Kidney (tissue), 14 donors: Measurements from ENCODE around the gene NCOA1. TPM values are rescaled to one million over a fixed set of nuclear protein-coding genes. Genes with fewer than 3 reads are reported as not detected.

Experiments used
- DNase-seq, 5 donors: peaks; one replicate each; pipeline ENCODE4 v3.0.0-alpha.2; 2013 to 2020
- FAIRE-seq: peaks from 2 replicates; lab custom pipeline; 2012; peaks lifted over from hg19 to GRCh38; lab: Jason Lieb, UNC
- H3K27ac ChIP-seq, 2 donors: one replicate each; pipeline ENCODE4 v1.7.0; 2013; ENCODE audit warnings: low read depth in 2 of 2, low read length in 2 of 2, inconsistent platforms in 1 of 2
- H3K27me3 ChIP-seq: one replicate; pipeline ENCODE4 v1.7.1; 2013; ENCODE audit warnings: low read length, inconsistent platforms; ENCODE audit not compliant: control insufficient read depth, insufficient read depth
- H3K36me3 ChIP-seq, 3 donors: one replicate each; pipeline versions ENCODE4 v1.7.0 to v1.7.1; 2013; ENCODE audit warnings: low read length in 3 of 3, control low read depth in 1 of 3, inconsistent platforms in 1 of 3; ENCODE audit not compliant: insufficient read depth in 3 of 3, control insufficient read depth in 2 of 3
- H3K4me1 ChIP-seq, 3 donors: one replicate each; pipeline versions ENCODE4 v1.7.0 to v1.7.1; 2013; ENCODE audit warnings: low read length in 3 of 3, inconsistent platforms in 1 of 3, low read depth in 1 of 3; ENCODE audit not compliant: control insufficient read depth in 2 of 3, insufficient read depth in 2 of 3
- H3K4me3 ChIP-seq, 3 donors: one replicate each; pipeline versions ENCODE4 v1.7.0 to v1.8.1; 2013; ENCODE audit warnings: low read length in 3 of 3, control low read depth in 1 of 3, inconsistent platforms in 1 of 3
- H3K9ac ChIP-seq, 3 donors: one replicate each; pipeline versions ENCODE4 v1.7.0 to v1.7.1; 2013; ENCODE audit warnings: low read length in 3 of 3, control low read depth in 1 of 3, inconsistent platforms in 1 of 3
- H3K9me3 ChIP-seq, 3 donors: one replicate each; pipeline versions ENCODE4 v1.7.0 to v1.7.1; 2013; ENCODE audit warnings: low read length in 3 of 3, control low read depth in 1 of 3, inconsistent platforms in 1 of 3; ENCODE audit not compliant: control insufficient read depth in 2 of 3, insufficient read depth in 1 of 3
- intact Hi-C: fragments of 100-400 bp; cut with DNase I; formaldehyde crosslinking; loops from one replicate; pipeline ENCODE4 v1.11.1; 2022
- polyA plus RNA-seq: library from polyadenylated mRNA; stranded (reverse); fragments of 350-450 nt; fragmentation: Illumina TruSeq; extraction: RNeasy Lipid Tissue Mini Kit (QIAGEN cat#74804); gene quantifications from one replicate; pipeline ENCODE4 v1.2.3, GENCODE V29; 2014; ENCODE audit warnings: low read depth, low replicate concordance; ENCODE audit not compliant: insufficient read depth
- total RNA-seq: library from RNA; stranded (reverse); fragmentation: NEBNext Ultra II Directional; extraction: Animal tissue kit (Norgen Biotek cat#: 25700); gene quantifications from one replicate; pipeline ENCODE4 v1.2.1, GENCODE V29; 2021
- TF ChIP-seq, protein P1 (sequence below): IDR thresholded peaks from 3 replicates; pipeline ENCODE4 v1.5.1; 2012; ENCODE audit warnings: mild to moderate bottlenecking, moderate library complexity, borderline replicate concordance; ENCODE audit not compliant: insufficient read depth; ENCODE audit errors: extremely low read depth
- donor health status: control.
- donor health status: control.
- donor health status: control.
- donor health status: control.
- donor health status: control.
- donor health status: DM: yes; HTN: yes; CAD: no.
- donor health status: Normal renal cell carcinoma (clear cell type).

NCOA1 gene
- total and polyA plus RNA-seq, 2 donors from 2014 or later: 11.6 to 41.5 TPM

DNA sequence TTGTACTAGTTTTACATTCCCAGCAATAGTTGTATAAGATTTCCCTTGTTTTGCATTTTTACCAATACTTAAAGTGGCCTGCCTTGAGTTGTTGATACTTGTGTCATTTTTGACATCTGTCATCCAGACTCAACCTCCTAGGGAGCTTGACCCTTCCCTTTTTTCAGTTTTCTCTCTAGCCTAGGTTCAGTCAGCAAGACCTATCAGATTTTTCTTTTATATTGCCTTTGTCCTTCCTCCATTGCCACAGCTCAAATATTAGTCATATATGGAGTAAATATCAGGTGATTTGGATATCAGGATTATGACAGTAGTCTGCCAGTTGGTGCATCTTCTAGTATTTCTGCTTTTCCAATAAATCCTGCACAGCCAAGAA lies 315.6 kb downstream of the NCOA1 start:
- intact Hi-C loops: no loop called here
- Histone ChIP-seq H3K36me3 (no peaks in the 10 kb centered on the region), H3K9ac (no peak overlapping the region), H3K4me1 (no peaks in the 10 kb centered on the region), H3K27ac (no peak overlapping the region), H3K9me3 (no peaks in the 10 kb centered on the region), H3K27me3 (no peaks in the 10 kb centered on the region), H3K4me3 (no peak overlapping the region)
- FAIRE-seq (no peak), DNase-seq (no peak)
- TF ChIP-seq, protein P1, sequence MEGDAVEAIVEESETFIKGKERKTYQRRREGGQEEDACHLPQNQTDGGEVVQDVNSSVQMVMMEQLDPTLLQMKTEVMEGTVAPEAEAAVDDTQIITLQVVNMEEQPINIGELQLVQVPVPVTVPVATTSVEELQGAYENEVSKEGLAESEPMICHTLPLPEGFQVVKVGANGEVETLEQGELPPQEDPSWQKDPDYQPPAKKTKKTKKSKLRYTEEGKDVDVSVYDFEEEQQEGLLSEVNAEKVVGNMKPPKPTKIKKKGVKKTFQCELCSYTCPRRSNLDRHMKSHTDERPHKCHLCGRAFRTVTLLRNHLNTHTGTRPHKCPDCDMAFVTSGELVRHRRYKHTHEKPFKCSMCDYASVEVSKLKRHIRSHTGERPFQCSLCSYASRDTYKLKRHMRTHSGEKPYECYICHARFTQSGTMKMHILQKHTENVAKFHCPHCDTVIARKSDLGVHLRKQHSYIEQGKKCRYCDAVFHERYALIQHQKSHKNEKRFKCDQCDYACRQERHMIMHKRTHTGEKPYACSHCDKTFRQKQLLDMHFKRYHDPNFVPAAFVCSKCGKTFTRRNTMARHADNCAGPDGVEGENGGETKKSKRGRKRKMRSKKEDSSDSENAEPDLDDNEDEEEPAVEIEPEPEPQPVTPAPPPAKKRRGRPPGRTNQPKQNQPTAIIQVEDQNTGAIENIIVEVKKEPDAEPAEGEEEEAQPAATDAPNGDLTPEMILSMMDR: no peak

DNA sequence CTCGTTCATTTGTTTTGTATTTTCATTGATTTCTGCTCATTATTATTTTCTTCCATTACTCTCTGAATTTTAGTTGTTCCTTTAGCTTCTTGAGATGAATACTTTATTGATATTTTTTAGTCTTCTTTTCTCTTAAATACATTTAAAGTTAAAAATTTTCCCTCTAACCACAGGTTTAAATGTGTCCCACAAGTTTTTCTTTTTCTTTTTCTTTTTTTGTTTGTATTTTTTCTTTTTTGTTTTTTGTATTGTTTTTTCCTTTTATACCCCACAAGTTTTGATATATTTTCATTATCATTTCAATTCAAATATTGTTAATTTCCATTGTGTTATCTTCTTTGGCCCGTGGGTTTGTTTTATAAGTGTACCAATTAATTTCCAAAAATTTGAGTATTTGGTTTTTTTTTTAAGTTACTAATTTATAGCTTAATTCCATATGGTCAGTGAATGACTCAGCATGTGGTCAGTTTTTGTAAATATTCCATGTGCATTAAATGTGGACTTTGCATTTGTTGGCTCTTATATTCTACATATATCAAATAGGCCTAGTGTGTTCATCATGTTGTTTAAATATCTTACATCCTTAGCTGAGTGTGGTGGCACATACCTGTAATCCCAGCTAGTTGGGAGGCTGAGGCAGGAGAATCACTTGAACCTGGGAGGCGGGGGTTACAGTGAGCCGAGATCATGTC lies 318.4 kb downstream of the NCOA1 start:
- DNase-seq: no peak
- H3K9me3 ChIP-seq: no peaks in the 10 kb centered on the region
- TF ChIP-seq, protein P1: no peak
- FAIRE-seq: peak; percentile 38
- no peak overlapping the region for H3K4me3 ChIP-seq
- no peaks in the 10 kb centered on the region for H3K27me3 ChIP-seq
- intact Hi-C loops: no loop called here
- H3K36me3 ChIP-seq: no peaks in the 10 kb centered on the region
- no peak overlapping the region for H3K27ac ChIP-seq
- H3K4me1 ChIP-seq: no peaks in the 10 kb centered on the region
- H3K9ac ChIP-seq: no peak overlapping the region

DNA sequence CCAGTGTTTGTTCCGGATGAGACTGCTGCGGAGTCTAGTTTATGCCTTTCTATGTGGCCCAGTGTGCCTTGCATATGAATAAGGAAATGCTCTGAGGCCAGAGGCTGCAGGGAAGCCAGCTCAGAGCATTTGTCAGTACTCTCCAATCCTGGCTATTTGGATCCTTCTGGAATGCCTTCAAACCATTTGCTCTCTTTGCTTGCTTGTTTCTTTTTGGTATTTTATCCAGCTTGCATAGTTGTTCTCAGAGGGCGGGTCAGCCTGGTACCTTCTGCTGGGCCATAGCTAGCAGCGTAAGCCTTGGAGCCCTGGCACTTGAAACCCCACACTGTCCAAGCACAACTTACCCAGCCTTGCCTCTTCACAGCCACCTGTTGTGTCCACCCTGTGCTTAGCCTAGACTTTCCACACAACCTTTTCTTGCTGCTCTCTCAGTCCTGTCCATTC lies 322.7 kb downstream of the NCOA1 start:
- Histone ChIP-seq H3K9ac (no peak overlapping the region), H3K4me3 (no peak overlapping the region), H3K27me3 (no peaks in the 10 kb centered on the region), H3K27ac (no peak overlapping the region), H3K36me3 (peaks cover 3 to 6% (median 4%) of the 10 kb centered on the region in 3 donors), H3K4me1 (no peaks in the 10 kb centered on the region), H3K9me3 (no peaks in the 10 kb centered on the region)
- TF ChIP-seq, protein P1: no peak
- DNase-seq (no peak), FAIRE-seq (no peak)
- intact Hi-C loops: no loop called here
